Body of pancreas (tissue), 4 donors: ENCODE results near the gene CBLIF.

Experiments used
- POLR2A ChIP-seq, 3 donors: fragments of 450-650 bp; IDR thresholded peaks; one replicate each; pipeline ENCODE4 v1.6.1; 2016; ENCODE audit warnings: antibody characterized with exemption in 3 of 3, mild to moderate bottlenecking in 2 of 3
- TF ChIP-seq, protein P1 (sequence below), 7 experiments: fragments of 450-650 bp in 4 of 7; fragments of 200-600 bp in 3 of 7; sonication (generic) in 3 of 7; IDR thresholded peaks; one replicate each; pipeline ENCODE4 v1.5.1; 2016 to 2019; ENCODE audit warnings: antibody characterized with exemption in 7 of 7

DNA sequence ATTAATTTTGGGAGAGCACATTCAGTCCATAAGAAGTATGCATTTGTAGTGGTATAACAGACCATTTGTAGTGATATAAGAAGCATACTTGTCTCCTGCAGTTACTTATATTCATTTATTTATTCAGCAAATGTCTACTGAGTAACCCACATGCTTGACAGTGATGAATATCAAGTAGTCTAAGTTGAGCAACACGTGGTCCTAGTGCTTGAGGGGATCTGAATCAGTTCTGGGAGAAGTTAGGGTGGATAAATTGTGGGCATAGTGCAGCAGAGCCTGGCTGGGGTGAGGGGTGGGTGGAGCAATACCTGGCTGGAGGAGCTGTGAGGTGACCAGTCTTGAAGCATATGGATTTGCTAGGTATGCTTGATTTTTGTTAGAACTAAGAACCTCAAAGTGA is 65.8 kb downstream of the CBLIF start:
- no peak for TF ChIP-seq POLR2A (IDR thresholded peaks at IDR 0.05)
- TF ChIP-seq, protein P1, sequence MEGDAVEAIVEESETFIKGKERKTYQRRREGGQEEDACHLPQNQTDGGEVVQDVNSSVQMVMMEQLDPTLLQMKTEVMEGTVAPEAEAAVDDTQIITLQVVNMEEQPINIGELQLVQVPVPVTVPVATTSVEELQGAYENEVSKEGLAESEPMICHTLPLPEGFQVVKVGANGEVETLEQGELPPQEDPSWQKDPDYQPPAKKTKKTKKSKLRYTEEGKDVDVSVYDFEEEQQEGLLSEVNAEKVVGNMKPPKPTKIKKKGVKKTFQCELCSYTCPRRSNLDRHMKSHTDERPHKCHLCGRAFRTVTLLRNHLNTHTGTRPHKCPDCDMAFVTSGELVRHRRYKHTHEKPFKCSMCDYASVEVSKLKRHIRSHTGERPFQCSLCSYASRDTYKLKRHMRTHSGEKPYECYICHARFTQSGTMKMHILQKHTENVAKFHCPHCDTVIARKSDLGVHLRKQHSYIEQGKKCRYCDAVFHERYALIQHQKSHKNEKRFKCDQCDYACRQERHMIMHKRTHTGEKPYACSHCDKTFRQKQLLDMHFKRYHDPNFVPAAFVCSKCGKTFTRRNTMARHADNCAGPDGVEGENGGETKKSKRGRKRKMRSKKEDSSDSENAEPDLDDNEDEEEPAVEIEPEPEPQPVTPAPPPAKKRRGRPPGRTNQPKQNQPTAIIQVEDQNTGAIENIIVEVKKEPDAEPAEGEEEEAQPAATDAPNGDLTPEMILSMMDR (IDR thresholded peaks at IDR 0.05), result no peak
